SK-N-SH (cell line): ENCODE results near the gene MICAL2.

Source experiments
- ELF1 ChIP-seq: IDR thresholded peaks from 2 replicates; pipeline ENCODE4 v1.4.0; 2012
- EP300 ChIP-seq, 2 experiments: IDR thresholded peaks; 2 replicates each; pipeline versions ENCODE4 v1.4.0 to v1.6.1; 2012; ENCODE audit warnings: borderline replicate concordance in 1 of 2, low read depth in 1 of 2, low read length in 1 of 2
- FOXJ3 ChIP-seq: sonication (generic); formaldehyde crosslinking; IDR thresholded peaks from 2 replicates; pipeline ENCODE4 v1.5.1; 2020; ENCODE audit warnings: mild to moderate bottlenecking, missing genetic modification reagents
- TF ChIP-seq, protein P1 (sequence below): fragments of 200-600 bp; sonication (generic); IDR thresholded peaks from 2 replicates; pipeline ENCODE4 v1.6.1; 2017; ENCODE audit warnings: antibody characterized with exemption, mild to moderate bottlenecking, moderate library complexity

DNA sequence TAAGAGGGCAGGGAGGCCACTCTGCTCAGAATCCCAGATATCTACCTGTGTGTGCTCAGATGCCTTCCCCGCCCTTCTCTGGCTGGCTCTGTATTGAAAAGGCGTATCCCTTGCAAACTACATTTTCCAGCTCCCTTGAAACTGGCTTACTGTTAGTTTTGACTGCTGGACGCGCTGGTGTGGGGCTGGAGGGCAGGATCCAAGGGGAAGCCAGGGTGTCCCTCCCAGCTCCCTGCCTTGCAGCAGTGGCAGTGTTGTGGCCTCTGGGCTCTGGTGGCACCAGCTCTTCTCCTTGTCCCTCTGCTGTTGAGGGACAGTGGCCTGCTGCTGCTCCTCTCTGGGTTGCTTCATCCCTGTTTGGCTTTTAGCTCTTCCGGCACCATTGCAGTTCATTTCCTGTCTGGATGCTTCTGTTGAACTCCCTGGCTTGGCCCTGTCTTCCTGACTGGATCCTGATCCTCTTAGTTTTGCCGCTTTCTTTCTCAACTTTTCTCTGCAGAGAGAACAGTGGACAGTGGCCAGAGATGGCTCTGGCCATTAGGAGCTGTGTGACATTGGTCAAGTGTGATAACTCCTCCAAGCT, 159.9 kb downstream of the MICAL2 start:
- TF ChIP-seq EP300 (IDR thresholded peaks at IDR 0.05; ENCODE audit: borderline replicate concordance in 1 of 2, low read depth in 1 of 2, low read length in 1 of 2): no peak
- TF ChIP-seq, protein P1, sequence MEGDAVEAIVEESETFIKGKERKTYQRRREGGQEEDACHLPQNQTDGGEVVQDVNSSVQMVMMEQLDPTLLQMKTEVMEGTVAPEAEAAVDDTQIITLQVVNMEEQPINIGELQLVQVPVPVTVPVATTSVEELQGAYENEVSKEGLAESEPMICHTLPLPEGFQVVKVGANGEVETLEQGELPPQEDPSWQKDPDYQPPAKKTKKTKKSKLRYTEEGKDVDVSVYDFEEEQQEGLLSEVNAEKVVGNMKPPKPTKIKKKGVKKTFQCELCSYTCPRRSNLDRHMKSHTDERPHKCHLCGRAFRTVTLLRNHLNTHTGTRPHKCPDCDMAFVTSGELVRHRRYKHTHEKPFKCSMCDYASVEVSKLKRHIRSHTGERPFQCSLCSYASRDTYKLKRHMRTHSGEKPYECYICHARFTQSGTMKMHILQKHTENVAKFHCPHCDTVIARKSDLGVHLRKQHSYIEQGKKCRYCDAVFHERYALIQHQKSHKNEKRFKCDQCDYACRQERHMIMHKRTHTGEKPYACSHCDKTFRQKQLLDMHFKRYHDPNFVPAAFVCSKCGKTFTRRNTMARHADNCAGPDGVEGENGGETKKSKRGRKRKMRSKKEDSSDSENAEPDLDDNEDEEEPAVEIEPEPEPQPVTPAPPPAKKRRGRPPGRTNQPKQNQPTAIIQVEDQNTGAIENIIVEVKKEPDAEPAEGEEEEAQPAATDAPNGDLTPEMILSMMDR: no peak
- TF ChIP-seq ELF1: no peak
- TF ChIP-seq FOXJ3 (CRISPR knock-in tag): no peak
